H9 (cell line): Measurements from ENCODE around the gene LEKR1. TPM values are rescaled to one million over a fixed set of nuclear protein-coding genes. Genes with fewer than 3 reads are reported as not detected.

Source experiments
- DNase-seq: peaks from one replicate; pipeline ENCODE4 v3.0.0-alpha.2; 2017
- H2AFZ ChIP-seq: one replicate; pipeline ENCODE4 v1.6.1; 2013; ENCODE audit warnings: mild to moderate bottlenecking, low read length, control low read depth, moderate library complexity
- H2AK5ac ChIP-seq: 2 replicates; pipeline ENCODE4 v1.6.1; 2013; ENCODE audit warnings: low read length, control low read depth, mixed read lengths; ENCODE audit not compliant: insufficient read length
- H2BK120ac ChIP-seq: one replicate; pipeline ENCODE4 v1.6.1; 2013; ENCODE audit warnings: low read depth, mild to moderate bottlenecking, low read length, control low read depth, inconsistent platforms; ENCODE audit not compliant: poor library complexity, severe bottlenecking
- H2BK12ac ChIP-seq: 2 replicates; pipeline ENCODE4 v1.6.1; 2013; ENCODE audit warnings: low read length, control low read depth, mixed read lengths, low read depth; ENCODE audit not compliant: insufficient read length
- H2BK15ac ChIP-seq: 2 replicates; pipeline ENCODE4 v1.6.1; 2013; ENCODE audit warnings: low read depth, low read length, control low read depth
- H2BK20ac ChIP-seq: one replicate; pipeline ENCODE4 v1.6.1; 2013; ENCODE audit warnings: low read depth, mild to moderate bottlenecking, low read length, control low read depth, inconsistent platforms; ENCODE audit not compliant: poor library complexity, severe bottlenecking
- H2BK5ac ChIP-seq: 2 replicates; pipeline ENCODE4 v1.6.1; 2013; ENCODE audit warnings: low read length, control low read depth, mixed read lengths; ENCODE audit not compliant: insufficient read length
- H3K14ac ChIP-seq: 2 replicates; pipeline ENCODE4 v1.6.1; 2013; ENCODE audit warnings: low read length, control low read depth; ENCODE audit not compliant: insufficient read depth
- H3K18ac ChIP-seq: 2 replicates; pipeline ENCODE4 v1.6.1; 2013; ENCODE audit warnings: low read depth, mild to moderate bottlenecking, mixed read lengths, low read length, control low read depth; ENCODE audit not compliant: insufficient read length
- H3K23ac ChIP-seq: 2 replicates; pipeline ENCODE4 v1.6.1; 2013; ENCODE audit warnings: low read length, control low read depth, mixed read lengths, low read depth; ENCODE audit not compliant: insufficient read length
- H3K23me2 ChIP-seq: 2 replicates; pipeline ENCODE4 v1.6.1; 2013; ENCODE audit warnings: low read depth, mild to moderate bottlenecking, mixed read lengths, low read length, control low read depth; ENCODE audit not compliant: insufficient read length, poor library complexity, severe bottlenecking
- H3K27ac ChIP-seq: 2 replicates; pipeline ENCODE4 v1.5.1; 2013; ENCODE audit warnings: low read length, control low read depth, mixed read lengths, low read depth; ENCODE audit not compliant: insufficient read length
- H3K27me3 ChIP-seq: 2 replicates; pipeline ENCODE4 v1.6.1; 2013; ENCODE audit warnings: low read length, control low read depth, inconsistent platforms; ENCODE audit not compliant: insufficient read depth
- H3K4ac ChIP-seq: 2 replicates; pipeline ENCODE4 v1.6.1; 2013; ENCODE audit warnings: low read depth, mild to moderate bottlenecking, control low read depth, inconsistent platforms, low read length, moderate library complexity
- H3K4me1 ChIP-seq: 2 replicates; pipeline ENCODE4 v1.6.1; 2013; ENCODE audit warnings: low read length, control low read depth, inconsistent platforms; ENCODE audit not compliant: insufficient read depth
- H3K4me2 ChIP-seq: 2 replicates; pipeline ENCODE4 v1.6.1; 2013; ENCODE audit warnings: low read length, control low read depth, mixed read lengths; ENCODE audit not compliant: insufficient read length, insufficient read depth
- H3K56ac ChIP-seq: 2 replicates; pipeline ENCODE4 v1.6.1; 2013; ENCODE audit warnings: low read depth, mild to moderate bottlenecking, mixed read lengths, low read length, control low read depth; ENCODE audit not compliant: insufficient read length
- H3K79me1 ChIP-seq: 2 replicates; pipeline ENCODE4 v1.6.1; 2013; ENCODE audit warnings: low read depth, mild to moderate bottlenecking, moderate library complexity, low read length, control low read depth, inconsistent platforms; ENCODE audit not compliant: insufficient read depth, poor library complexity, severe bottlenecking
- H3K79me2 ChIP-seq: 2 replicates; pipeline ENCODE4 v1.6.1; 2013; ENCODE audit warnings: low read length, control low read depth, inconsistent platforms; ENCODE audit not compliant: insufficient read depth
- H3K9ac ChIP-seq: 2 replicates; pipeline ENCODE4 v1.6.1; 2013; ENCODE audit warnings: low read length, control low read depth, mixed read lengths; ENCODE audit not compliant: insufficient read length; ENCODE audit errors: extremely low read depth
- H3K9me3 ChIP-seq: one replicate; pipeline ENCODE4 v1.6.1; 2013; ENCODE audit warnings: low read depth, low read length, inconsistent platforms; ENCODE audit not compliant: control insufficient read depth
- H3T11ph ChIP-seq: one replicate; pipeline ENCODE4 v1.6.1; 2013; ENCODE audit warnings: mild to moderate bottlenecking, low read length, control low read depth, inconsistent platforms
- H4K20me1 ChIP-seq: one replicate; pipeline ENCODE4 v1.6.1; 2013; ENCODE audit not compliant: control insufficient read depth, insufficient read length, insufficient read depth
- H4K5ac ChIP-seq: 2 replicates; pipeline ENCODE4 v1.6.1; 2013; ENCODE audit warnings: low read depth, mild to moderate bottlenecking, mixed read lengths, low read length, control low read depth; ENCODE audit not compliant: insufficient read length
- H4K8ac ChIP-seq: replicated peaks from 2 replicates; pipeline ENCODE4 v1.6.1; 2013; ENCODE audit warnings: low read length, control low read depth, mixed read lengths, low read depth; ENCODE audit not compliant: insufficient read length
- H4K91ac ChIP-seq: 2 replicates; pipeline ENCODE4 v1.6.1; 2013; ENCODE audit warnings: low read depth, mild to moderate bottlenecking, moderate library complexity, mixed read lengths, low read length, control low read depth; ENCODE audit not compliant: insufficient read length
- H3K27ac Mint-ChIP-seq, 3 experiments: 2 replicates in 2 of 3; 3 replicates in 1 of 3; pipeline ENCODE4 v1.8.0; 2020 to 2021; ENCODE audit warnings: mixed read lengths in 3 of 3, mild to moderate bottlenecking in 1 of 3, moderate library complexity in 1 of 3
- H3K27me3 Mint-ChIP-seq: 2 replicates; pipeline ENCODE4 v1.8.0; 2021; ENCODE audit warnings: low read depth, mild to moderate bottlenecking, moderate library complexity, mixed read lengths
- H3K36me3 Mint-ChIP-seq, 3 experiments: 2 replicates in 2 of 3; 3 replicates in 1 of 3; pipeline ENCODE4 v1.8.0; 2020 to 2021; ENCODE audit warnings: low read depth in 3 of 3, mixed read lengths in 3 of 3; ENCODE audit not compliant: insufficient read depth in 1 of 3
- H3K4me1 Mint-ChIP-seq, 2 experiments: 2 replicates each; pipeline ENCODE4 v1.8.0; 2020; ENCODE audit warnings: mixed read lengths in 2 of 2
- H3K4me3 Mint-ChIP-seq, 2 experiments: 2 replicates in 1 of 2; 3 replicates in 1 of 2; pipeline ENCODE4 v1.8.0; 2020 to 2021; ENCODE audit warnings: mild to moderate bottlenecking in 2 of 2, mixed read lengths in 2 of 2, moderate library complexity in 1 of 2
- H3K9me3 Mint-ChIP-seq, 2 experiments: 2 replicates in 1 of 2; 3 replicates in 1 of 2; pipeline ENCODE4 v1.8.0; 2020; ENCODE audit warnings: mild to moderate bottlenecking in 2 of 2, mixed read lengths in 2 of 2, moderate library complexity in 1 of 2
- WGBS: extraction: QIAGEN DNeasy Blood & Tissue Kit; methylation state at CpG from one replicate; pipeline ENCODE4 v1.1.7; 2013; ENCODE audit warnings: missing lambda C conversion rate, low lambda C conversion rate, mixed read lengths; ENCODE audit not compliant: insufficient read length; ENCODE audit errors: extremely low coverage; 5-methylcytosine and 5-hydroxymethylcytosine counted together
- total RNA-seq: library from RNA; stranded (reverse); gene quantifications from 2 replicates; pipeline ENCODE4 v1.2.1, GENCODE V29; 2021
- TF ChIP-seq, protein P1 (sequence below): fragments of 200-600 bp; sonication (generic); conservative IDR thresholded peaks from 3 replicates; pipeline ENCODE4 v1.8.0; 2021; ENCODE audit warnings: antibody characterized with exemption, mild to moderate bottlenecking

The LEKR1 gene
- total RNA-seq, 1 experiment from 2014 or later: not detected

DNA sequence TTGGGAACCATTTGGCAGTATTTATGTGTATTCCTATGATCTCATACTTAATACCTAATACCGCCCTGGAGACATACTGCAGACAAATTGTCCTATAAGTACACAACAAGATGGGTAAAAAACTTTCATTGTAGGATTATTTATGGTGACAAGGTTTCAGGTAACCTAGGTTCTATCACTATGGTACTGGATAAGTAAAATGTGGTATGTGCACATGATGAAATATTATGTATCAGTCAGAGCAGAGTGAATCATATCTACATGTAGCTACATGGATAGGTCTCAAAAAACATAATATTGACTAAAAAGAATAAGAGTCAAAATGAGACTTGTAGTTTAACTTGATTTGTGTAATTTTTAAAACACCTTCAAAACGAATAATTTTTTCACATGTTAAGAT lies 147.8 kb downstream of the LEKR1 start:
- Histone ChIP-seq H3K27ac (no peak overlapping the region), H3K4me1 (no peaks in the 10 kb centered on the region), H3K4me2 (no peak overlapping the region), H4K20me1 (no peaks in the 10 kb centered on the region), H2BK120ac (no peak overlapping the region), H3K79me2 (no peaks in the 10 kb centered on the region), H3K14ac (no peak overlapping the region), H3K9me3 (no peaks in the 10 kb centered on the region), H3K79me1 (no peaks in the 10 kb centered on the region), H4K8ac (no peak overlapping the region), H3K4ac (no peak overlapping the region), H2AFZ (no peak overlapping the region), H2BK15ac (no peak overlapping the region), H2BK5ac (no peak overlapping the region), H2BK20ac (no peak overlapping the region), H2BK12ac (no peak overlapping the region), H3K9ac (no peak overlapping the region), H3T11ph (no peak overlapping the region), H3K27me3 (no peaks in the 10 kb centered on the region), H3K56ac (no peak overlapping the region), H3K23ac (no peak overlapping the region), H4K91ac (no peak overlapping the region), H4K5ac (no peak overlapping the region), H3K18ac (no peak overlapping the region), H3K23me2 (no peaks in the 10 kb centered on the region), H2AK5ac (no peak overlapping the region)
- Mint-ChIP-seq H3K4me3 (no peak overlapping the region), H3K36me3 (peaks cover 0 to 4% (median 0%) of the 10 kb centered on the region in 3 experiments; a peak in 1 of 7 replicates), H3K27me3 (no peaks in the 10 kb centered on the region), H3K4me1 (peaks cover 6% of the 10 kb centered on the region in 2 experiments), H3K27ac (no peak overlapping the region), H3K9me3 (peaks cover 0 to 4% of the 10 kb centered on the region in 2 experiments; a peak in 2 of 5 replicates)
- WGBS: no CpG with 5 or more reads among the region's 2 CpGs
- no peak for DNase-seq
- TF ChIP-seq, protein P1, sequence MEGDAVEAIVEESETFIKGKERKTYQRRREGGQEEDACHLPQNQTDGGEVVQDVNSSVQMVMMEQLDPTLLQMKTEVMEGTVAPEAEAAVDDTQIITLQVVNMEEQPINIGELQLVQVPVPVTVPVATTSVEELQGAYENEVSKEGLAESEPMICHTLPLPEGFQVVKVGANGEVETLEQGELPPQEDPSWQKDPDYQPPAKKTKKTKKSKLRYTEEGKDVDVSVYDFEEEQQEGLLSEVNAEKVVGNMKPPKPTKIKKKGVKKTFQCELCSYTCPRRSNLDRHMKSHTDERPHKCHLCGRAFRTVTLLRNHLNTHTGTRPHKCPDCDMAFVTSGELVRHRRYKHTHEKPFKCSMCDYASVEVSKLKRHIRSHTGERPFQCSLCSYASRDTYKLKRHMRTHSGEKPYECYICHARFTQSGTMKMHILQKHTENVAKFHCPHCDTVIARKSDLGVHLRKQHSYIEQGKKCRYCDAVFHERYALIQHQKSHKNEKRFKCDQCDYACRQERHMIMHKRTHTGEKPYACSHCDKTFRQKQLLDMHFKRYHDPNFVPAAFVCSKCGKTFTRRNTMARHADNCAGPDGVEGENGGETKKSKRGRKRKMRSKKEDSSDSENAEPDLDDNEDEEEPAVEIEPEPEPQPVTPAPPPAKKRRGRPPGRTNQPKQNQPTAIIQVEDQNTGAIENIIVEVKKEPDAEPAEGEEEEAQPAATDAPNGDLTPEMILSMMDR: no peak
